Measurements from ENCODE around the gene TEKTIP1.

Gene TEKTIP1

DNA sequence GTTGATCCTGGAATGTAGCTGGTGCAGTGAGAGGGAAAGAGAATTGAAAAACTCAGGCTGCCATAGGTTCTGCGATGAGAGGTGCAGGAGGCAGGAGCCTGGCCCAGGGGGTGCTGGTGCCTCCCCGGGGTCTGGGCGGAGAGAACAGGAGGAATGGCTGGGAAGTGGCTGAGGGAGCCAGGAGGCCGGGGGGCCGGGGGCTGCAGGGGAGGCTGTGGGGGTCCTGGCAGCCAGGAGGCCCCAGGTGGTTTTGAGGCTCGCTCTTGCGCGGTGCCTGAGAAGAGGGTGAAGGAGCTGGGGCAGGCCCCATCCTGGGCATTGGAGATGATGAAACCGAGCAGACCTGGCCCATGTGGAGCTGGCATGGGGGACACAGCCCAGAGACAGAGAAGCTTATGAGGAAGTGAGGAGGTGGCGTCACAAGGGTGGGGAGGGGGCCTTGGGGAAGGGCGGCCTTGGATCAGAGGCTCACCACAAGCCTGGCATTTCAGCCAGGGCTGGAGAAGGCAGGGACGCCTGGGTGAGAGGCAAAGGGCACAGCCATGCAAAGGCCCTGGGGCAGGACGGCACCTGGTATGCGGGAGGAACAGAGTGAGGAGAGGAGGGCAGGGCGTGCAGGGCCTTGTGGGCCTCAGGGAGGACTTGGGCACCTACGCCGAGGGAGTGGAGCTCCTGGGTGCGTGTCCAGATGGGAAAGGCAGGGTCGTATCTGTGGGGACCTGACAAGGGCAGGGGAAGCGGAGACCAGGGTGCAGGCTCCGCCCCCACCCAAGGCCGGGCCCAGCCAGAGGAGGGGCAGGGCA lies 1.3 kb upstream of the TEKTIP1 start:
- no peak for DNase-seq (ENCODE audit: low read depth)

DNA sequence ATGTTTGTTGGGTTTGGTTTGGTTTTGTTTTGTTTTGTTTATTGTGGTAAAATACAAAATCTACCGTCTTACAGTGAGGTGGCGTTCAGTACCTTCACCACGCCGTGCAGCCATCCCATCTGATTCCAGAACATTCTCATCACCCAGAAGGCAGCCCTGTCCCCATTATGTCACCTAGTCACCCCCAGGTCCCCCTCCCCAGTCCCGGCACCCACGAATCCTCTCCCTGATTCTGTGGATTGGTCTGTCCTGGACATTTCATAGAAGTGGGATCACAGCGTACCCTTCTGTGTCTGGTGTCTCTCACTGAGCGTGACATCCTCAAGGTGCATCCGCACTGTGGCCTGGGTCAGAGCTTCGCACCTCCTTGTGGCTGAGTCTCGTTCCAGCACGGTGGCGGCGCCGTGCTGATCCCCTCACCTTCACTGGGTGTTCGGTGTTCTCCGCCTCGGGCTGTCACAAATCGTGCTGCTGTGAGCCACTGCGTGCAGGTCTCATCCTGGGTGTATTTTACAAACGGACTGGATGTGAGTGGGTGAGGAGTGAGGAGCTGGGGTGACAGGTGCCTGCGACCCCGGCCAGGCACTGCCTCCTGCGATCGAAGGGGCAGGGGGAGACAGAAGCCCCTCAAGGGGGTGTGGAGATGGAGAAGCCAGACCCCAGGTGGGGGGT lies 580 bp upstream of the TEKTIP1 start:
- no peak for DNase-seq (ENCODE audit: low read depth)

GRCh38 chr19:3539756-3540118 lies 763 bp downstream of the TEKTIP1 start:
- no peak for DNase-seq (ENCODE audit: low read depth)

GRCh38 chr19:3543150-3544057 lies 4.4 kb downstream of the TEKTIP1 start:
- DNase-seq (ENCODE audit: low read depth) = no peak

- DNase-seq (ENCODE audit: low read depth) = no peak
Measured at GRCh38 chr19:3544058-3544376, 5.0 kb downstream of the TEKTIP1 start.

DNA sequence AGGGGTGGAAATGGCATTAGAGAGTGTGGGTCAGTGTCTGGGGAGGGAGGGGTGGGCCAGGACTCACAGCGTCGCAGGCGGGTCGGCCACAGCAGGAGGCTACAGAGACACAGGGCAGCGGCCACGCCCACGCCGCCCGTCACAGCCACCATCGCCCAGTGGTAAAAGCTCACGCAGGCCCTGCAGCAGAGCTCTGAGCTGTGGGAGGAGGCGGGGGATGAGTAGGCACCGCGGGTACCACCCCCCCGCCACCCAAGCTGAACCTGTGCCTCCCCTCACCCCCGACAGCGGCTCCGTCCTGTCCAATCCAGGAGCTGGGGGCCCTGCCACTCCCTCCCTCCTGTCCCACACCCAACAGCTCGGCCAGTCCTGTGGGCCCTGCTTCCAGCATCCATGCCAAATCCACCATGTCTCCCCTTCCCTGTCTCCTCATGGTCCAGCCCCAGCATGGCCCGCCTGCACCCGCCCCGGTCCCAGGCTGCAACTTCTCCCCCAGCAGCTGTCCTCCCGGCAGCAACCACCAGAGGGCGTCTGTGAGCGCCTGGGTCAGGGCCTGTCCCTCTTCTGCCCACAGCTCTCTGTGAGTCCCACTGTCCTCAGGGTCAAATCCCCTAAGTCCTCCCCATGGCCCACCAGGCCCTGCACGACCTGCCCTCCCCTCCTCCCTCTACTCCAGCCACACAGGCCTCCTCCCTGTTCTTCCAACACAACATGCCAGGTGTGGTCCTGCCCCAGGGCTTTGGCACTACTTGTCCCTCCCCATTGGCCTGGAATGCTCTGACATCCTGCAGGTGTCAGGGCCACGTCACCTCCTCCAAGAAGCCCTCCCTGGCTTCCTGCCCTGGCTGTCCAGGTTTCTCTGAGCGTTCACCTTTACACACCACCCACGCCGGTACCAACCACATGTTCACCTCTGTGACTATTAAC lies 6.0 kb downstream of the TEKTIP1 start:
- DNase-seq (ENCODE audit: low read depth) = peak; percentile 67

DNA sequence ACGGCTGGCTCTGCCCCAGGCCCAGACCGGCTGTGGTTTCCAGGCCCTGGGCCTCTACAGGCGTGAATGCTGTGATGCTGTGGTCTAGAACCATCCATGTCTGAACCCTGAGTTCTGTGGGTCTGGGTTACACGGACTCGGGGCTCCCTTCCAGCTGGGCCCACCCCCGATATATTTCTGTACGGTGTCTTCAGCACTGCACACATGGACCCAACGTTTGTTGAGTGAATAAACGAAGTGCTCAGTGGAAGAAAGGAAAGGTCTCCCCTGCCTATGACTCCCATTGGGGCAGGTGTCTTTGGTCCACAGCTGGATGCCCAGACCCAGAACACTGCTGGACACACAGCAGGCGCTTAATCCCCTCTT lies 6.7 kb downstream of the TEKTIP1 start:
- DNase-seq (ENCODE audit: low read depth) = no peak

DNA sequence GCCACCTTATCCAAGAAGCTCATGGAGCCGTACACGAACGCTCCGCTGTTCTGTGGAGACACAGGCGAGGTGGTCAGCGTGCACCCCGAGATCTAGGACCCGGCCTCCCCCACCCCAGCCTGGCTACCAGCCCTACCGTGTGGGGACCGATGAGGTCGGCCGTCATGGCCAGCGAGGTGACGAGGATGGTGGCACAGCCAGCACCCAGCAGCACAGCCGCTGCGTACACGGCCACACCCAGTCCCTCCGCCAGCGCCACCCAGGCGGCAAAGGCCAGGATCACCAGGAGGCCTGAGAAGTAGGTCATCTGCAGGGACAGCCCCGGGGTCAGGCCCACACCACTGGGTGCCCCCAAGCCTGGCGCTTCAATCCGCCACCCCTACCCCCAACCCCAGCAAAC lies 7.1 kb downstream of the TEKTIP1 start:
- DNase-seq (ENCODE audit: low read depth) = no peak

GRCh38 chr19:3547301-3547731 lies 8.3 kb downstream of the TEKTIP1 start:
- no peak for DNase-seq (ENCODE audit: low read depth)

DNA sequence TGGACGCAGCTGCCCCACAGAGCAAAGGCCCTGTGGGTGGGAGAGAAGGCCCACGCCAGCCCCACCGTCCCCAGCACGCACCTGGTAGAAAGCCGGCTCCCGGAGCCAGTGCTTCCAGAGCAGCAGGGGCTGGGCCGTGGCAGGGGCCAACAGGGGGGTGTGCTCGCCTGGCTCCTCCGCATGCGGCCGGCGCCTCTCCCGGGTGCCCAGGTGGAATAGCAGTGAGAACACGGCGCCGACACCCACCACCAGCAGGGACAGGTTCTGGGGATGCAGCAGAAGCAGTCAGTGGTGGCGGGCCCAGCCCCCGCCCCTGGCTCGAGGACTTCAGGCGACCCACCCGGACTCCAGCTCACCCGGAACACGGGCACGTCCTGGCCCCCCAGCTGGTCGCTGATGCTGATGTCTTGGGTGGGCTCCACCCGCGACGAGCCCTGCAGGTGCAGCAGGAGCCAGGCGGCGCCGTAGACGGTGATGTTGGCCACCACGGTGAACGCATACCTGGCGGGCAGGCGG lies 8.9 kb downstream of the TEKTIP1 start:
- DNase-seq (ENCODE audit: low read depth) = no peak

DNA sequence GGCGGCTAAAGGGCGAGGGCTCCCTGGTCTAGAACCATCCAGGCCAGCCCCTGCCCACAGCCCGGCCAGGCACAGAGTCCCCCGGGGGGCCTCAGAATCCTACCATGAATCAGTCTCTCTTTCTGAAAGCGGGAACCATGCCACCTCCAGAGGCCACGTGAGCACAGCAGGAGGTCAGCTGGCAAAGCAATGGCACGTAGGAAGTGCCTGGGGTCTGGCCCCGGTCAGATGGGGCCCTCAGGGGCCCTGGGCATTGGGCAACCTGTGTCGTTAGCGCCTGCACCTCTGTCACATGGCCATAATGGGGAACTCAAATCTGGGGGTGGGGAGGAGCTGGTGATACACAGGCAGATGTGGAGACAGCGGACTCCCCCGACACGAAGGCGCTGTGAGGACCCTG lies 9.6 kb downstream of the TEKTIP1 start:
- no peak for DNase-seq (ENCODE audit: low read depth)

DNA sequence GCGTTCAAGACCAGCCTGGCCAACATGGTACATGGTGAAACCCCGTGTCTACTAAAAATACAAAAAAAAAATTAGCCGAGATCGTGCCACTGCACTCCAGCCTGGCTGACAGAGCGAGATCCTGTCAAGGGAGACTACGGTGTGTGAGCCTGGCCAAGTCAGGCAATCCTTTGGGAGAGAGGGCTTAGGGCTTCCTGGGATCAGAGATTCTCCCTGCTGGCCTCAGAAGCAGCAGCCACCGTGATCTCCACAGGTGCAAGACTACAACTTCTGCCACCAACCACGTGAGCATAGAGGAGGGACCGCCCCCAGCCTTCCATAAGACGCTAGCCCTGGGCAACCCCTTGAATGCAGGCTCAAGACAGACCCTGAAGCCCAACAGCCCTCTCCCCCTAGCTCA lies 10.8 kb downstream of the TEKTIP1 start:
- no peak for DNase-seq (ENCODE audit: low read depth)

DNA sequence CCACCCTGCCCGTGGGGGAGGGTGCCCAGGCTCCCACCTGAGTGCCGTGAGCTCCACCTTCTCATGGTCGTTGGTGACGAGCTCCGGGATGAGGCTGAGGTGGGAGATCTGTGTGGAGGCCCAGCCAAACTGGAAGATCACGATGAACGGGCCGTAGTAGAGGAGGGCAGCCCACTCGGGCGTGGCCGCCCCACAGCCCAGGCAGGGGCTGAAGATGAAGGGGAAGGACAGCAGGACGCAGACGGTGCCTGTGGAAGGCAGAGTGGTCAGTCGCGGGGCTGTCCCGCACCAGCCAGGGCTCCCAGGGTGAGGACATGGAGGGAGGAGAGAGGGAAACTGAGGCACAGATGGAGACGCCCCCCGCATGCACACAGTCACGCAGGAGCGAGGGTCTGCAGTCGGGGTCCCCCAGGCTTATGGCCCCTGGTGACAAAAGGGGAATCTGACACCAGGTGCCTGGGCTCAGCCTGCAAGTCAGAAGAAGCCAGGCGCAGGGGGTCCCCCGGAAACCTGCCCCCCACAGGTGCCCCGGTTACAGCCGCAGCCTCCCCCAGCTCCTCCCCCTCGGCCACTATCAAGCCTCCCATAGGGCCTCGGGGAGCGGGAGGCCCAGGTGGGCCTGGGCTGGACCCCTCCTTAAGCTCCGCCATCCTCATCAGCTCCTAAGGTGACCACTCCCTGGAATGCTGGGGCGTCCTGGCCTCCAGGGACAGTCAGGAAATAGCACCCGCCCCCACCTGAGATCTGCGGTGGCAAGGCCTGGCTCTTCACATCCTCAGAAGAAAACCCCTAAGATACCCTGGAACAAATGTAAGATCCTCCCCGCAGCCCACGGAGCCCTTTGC lies 12.2 kb downstream of the TEKTIP1 start:
- no peak for DNase-seq (ENCODE audit: low read depth)

- DNase-seq (ENCODE audit: low read depth) = no peak
Measured at GRCh38 chr19:3551792-3552095, 12.8 kb downstream of the TEKTIP1 start.

GRCh38 chr19:3554254-3555083 lies 15.5 kb downstream of the TEKTIP1 start:
- peak; percentile 63 for DNase-seq (ENCODE audit: low read depth)

DNA sequence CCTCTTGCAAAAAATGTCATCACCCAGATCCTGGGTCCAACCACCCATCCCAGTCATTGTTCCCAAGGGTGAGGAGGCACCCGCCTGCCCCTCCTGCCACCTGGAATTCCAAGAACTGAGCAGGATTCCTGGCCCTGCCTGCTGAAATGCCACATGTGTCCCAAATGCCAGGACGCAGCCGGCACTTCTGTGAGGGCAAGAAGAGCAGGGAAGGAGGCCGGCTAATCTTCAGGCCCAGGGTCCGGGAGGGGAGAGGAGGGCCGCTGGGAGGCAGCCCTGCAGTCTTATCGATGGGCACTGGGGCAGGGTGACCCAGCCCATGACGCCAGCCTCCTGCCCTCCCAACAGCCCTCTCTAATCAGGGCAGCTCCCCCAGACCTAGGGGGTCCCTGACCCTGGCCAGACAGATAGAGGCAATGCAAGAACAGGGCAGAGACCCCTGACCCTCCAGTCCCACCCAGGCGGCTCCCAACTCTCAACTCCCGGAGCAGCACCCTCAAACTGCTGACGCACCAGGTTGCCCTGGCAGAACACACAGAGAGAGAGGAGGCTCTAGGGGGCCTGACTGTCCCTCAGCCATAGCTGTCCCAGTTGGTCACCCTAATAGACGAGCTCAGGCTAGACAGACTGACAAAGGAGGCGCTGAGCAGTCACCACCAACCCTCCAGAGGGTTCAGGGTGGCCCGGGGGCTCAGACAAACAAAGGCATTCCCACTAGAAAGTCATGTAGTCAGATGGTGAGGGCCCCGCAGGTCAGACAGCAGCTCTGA lies 16.9 kb downstream of the TEKTIP1 start:
- no peak for DNase-seq (ENCODE audit: low read depth)

- DNase-seq (ENCODE audit: low read depth) = no peak
Measured at GRCh38 chr19:3556423-3556977, 17.5 kb downstream of the TEKTIP1 start.

DNA sequence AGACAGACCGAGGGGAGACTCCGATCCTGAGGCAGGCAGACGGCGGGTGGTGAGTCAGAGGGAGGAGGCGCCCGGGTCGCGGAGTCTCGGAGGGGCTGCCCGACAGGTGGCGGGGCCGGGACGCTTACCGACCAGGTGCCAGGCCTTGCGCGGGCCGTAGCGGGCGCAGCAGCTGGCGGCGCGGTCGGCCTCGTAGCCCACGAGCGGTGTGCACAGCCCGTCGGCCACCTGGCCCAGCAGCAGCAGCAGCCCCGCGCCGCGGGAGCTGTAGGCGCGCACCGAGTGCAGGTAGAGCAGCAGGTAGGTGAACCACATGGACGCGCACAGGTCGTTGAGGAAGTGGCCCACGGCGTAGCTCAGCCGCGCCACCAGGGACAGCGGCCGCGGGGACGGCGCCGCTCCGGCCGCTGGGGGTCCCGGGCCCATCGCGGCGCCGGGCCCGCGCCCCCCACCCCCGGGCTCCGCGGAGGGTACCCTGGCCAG lies 18.0 kb downstream of the TEKTIP1 start:
- peak; percentile 69 for DNase-seq (ENCODE audit: low read depth)

All from T follicular helper cell (primary cell).